ENCODE results near the gene ATP4B. TPM values are rescaled to one million over a fixed set of nuclear protein-coding genes. Genes with fewer than 3 reads are reported as not detected.
A peak's percentile ranks its signal among the peaks of the same experiment; 100 is the strongest.

The ATP4B gene
- not detected in 2 replicates for total RNA-seq (2014; rRNA removed; shearing (Covaris generic))

DNA sequence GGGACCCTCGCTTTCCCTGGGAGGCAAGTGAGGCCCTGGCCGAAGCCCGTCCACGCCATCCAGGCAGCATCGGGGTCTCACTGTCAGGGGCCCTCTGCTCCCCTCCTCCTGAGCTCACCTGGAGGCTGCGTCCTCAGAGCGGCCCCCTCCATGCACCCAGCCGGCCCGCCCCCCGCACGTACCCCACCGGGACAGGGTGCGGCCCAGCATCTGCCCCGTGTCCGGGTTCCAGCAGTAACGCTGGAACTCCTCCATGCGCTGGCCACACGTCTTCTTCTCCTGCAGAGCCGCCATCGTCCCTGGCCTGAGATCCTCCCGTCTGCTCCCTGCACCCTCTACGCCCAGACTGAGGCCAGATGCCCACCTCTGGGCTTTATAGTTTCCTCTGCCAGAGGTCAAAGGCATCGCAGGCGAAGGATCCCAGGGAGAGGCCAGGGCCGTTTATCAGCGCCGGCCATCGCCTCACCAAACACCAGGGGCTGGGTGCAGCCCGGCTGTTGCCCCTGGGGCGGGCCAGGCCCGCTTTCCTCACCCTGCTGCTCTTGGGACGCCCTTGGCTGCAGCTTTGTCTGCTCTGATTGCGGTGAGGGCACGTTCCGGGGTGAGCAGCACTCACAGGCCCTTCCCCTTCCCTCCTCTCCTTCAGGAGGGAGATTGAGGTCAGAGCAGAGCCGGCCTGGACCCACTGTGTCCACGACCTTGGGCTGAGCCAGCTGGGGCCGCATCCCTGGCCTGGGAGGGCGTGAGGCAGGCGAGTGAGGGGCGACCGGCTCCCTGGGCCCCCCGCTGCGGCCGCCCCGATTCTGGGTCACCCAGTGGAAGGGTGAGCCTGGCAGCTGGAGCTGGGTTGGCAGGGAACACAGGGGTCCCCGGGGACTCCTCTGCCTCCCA is at the start of gene ATP4B:
Gene ATP4B (minus strand): TSS at position 348 of the 891 bp plus-strand sequence. CDS start 54 bp downstream, at position 294.
- Histone ChIP-seq H3K27me3 (replicated peaks) (peaks cover 5% of the 10 kb centered on the region; the same call in 1 of the 2 replicates), H3K4me1 (replicated peaks) (no peaks in the 10 kb centered on the region), H3K9me3 (replicated peaks) (peaks cover 9% of the 10 kb centered on the region; the same call in 1 of the 2 replicates), H3K4me3 (no peak within 1 kb of the TSS), H3K36me3 (no peaks in the 10 kb centered on the region), H3K27ac (no peak within 1 kb of the TSS)
- DNase-seq (ENCODE audit: low read depth in 1 of 2, low spot score in 2 of 2) = peak in 1 of 2 experiments; percentile 60

DNA sequence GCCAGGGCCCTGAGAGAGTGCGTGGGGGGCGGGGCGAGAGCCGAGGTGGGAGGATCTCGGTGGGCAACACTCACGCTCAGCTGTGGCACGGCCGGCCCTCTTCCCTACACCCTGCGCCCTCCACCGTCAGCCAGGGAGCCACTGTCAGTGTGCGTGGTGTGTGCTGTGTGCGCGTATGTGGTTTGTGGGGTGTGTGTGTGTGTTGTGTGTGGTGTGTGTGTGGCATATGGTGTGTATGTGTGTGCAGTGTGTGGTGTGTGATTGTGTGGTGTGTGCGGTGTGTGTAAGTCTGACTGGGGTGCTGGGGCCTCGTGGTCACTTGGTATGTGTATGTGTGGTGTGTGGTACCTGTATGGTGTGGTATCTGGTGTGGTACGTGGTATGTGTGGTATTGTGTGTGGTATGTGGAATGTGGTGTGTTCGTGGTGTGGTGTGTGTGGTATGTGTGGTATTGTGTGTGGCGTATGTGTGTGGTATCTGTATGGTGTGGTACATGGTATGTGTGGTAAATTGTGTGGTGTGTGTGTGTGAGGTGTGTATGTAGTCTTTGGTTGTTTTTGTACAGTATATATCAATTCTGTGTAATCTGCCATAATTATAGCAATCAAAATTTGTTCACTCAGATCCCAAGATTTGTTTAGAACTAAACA is 14.1 kb upstream of the ATP4B start:
- no peak overlapping the region for H3K4me3 ChIP-seq
- no peaks in the 10 kb centered on the region for H3K27me3 ChIP-seq (replicated peaks)
- H3K36me3 ChIP-seq = no peaks in the 10 kb centered on the region
- DNase-seq (ENCODE audit: low read depth in 1 of 2, low spot score in 2 of 2) = peak in 1 of 2 experiments; percentile 64
- H3K9me3 ChIP-seq (replicated peaks) = peaks cover 5% of the 10 kb centered on the region
- H3K4me1 ChIP-seq (replicated peaks) = peaks cover 7% of the 10 kb centered on the region
- no peak overlapping the region for H3K27ac ChIP-seq

DNA sequence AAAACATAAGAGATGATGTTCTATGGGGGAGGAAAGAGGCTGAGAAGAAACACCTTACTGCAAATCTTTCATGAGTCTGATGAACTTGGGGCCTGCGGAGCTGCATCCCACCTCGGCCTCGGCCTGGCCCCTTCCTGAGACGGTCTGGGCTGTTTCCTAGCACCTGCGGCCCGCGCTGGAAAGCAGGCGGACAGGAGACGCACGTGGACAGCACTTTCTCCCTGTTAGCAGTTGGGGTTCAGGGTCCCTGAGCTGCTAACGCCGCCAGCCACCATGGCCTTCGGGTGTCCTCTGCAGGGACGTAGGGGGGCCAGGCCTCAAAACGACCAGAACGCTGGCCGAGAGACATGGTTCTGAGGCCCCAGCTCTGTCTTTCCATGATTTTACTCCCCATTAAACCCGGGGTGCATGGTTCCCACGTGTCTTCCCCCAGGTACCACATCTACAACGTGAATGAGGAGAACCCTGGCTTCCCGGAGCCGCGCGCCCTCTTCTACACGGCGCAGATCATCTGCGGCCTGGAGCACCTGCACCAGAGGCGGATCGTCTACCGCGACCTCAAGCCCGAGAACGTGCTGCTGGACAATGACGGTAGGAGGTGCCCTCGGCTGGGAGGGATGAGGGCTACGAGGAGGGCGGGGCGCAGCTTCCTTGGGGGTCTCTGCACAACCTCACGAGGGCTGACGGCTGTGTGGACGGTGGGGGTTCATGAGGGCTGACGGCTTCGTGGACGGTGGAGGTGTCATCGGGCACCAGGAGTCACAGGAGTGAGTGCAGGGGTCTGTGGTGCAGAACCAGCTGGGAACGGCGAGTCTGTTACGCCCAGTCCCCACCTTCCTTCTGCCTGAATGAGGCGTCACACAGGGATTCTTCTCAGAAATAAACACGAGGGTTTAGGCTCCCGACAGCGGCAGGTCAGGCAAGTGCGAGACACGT is 13.3 kb upstream of the ATP4B start:
- H3K27me3 ChIP-seq (replicated peaks) = no peaks in the 10 kb centered on the region
- peaks cover 5% of the 10 kb centered on the region for H3K9me3 ChIP-seq (replicated peaks)
- H3K36me3 ChIP-seq = no peaks in the 10 kb centered on the region
- no peak overlapping the region for H3K27ac ChIP-seq
- peak in 1 of 2 experiments; percentile 64 for DNase-seq (ENCODE audit: low read depth in 1 of 2, low spot score in 2 of 2)
- peaks cover 7% of the 10 kb centered on the region for H3K4me1 ChIP-seq (replicated peaks)
- no peak overlapping the region for H3K4me3 ChIP-seq

DNA sequence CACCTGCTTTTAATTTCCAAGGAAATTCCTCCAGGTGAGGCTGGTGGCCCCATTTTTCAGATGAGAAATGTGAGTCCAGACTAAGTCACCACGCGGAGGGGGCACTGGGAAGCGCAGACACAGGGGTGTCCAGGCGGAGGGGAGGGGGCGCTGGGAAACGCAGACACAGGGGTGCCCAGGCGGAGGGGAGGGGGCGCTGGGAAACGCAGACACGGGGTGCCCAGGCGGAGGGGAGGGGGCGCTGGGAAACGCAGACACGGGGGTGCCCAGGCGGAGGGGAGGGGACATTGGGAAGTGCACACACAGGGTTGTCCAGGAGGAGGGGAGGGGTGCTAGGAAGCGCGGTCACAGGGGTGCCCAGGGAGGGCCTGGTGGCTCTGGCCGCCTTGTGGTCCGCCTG is 12.5 kb upstream of the ATP4B start:
- Histone ChIP-seq H3K27ac (no peak overlapping the region), H3K9me3 (replicated peaks) (peaks cover 9% of the 10 kb centered on the region), H3K4me3 (no peak overlapping the region), H3K36me3 (no peaks in the 10 kb centered on the region; the same call in 1 of the 2 replicates), H3K4me1 (replicated peaks) (peaks cover 7% of the 10 kb centered on the region), H3K27me3 (replicated peaks) (no peaks in the 10 kb centered on the region)
- peak in 1 of 2 experiments; percentile 59 for DNase-seq (ENCODE audit: low read depth in 1 of 2, low spot score in 2 of 2)

DNA sequence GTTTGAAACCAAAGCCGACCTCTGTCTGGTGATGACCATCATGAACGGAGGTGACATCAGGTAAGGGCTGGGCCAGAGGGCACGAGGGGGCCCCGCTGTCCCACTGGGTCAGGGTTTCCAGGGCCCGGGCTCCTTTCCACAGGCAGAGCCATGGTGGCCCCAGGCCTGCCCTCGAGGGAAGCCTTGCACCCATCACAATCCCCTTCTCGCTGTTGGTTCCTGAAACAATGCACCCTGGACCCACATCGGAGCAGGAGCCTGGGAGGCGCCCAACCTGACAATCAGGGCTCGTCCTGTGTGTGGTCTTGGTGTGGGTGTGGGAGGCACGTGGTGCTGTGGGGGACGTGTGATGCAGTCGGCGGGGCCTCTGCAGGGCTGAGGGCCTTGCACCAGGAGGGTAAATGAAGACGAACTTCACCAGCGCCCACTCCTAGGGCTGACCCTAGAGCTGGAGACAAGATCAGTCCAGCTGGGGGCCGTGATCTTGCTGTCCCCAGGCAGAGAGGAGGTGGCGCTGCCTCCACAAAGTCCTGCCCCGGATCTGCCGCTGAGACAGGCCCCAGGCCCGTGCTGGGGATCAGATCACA is 11.8 kb upstream of the ATP4B start:
- Histone ChIP-seq H3K4me3 (no peak overlapping the region), H3K36me3 (no peaks in the 10 kb centered on the region; the same call in 1 of the 2 replicates), H3K4me1 (replicated peaks) (peaks cover 7% of the 10 kb centered on the region), H3K27me3 (replicated peaks) (no peaks in the 10 kb centered on the region), H3K27ac (no peak overlapping the region), H3K9me3 (replicated peaks) (peaks cover 14% of the 10 kb centered on the region)
- peak in 1 of 2 experiments; percentile 60 for DNase-seq (ENCODE audit: low read depth in 1 of 2, low spot score in 2 of 2)

DNA sequence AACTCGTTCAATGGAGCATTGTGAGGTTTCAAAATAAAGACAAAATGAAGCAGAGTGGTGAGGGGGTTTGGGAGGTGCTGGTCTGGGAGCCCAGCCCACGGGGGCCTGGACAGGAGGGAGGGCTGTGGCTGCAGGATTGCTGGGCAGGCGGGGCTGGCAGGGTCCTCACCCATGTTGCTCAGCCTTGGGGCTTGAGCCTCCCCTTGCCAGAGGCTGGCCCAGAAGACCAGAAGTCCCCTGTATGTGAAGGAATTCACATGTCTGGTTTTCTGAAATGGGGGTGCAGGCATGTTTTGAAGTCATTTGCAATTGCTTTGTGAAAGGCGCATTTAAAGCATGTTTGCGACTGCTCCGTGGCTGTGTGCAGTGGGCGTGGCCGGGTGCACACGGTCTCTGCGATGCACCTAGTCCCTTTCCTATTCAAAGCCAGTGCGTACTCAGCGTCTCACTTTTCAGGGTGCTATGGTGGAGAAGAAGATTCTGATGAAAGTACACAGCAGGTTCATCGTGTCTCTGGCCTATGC is 11.3 kb upstream of the ATP4B start:
- H3K9me3 ChIP-seq (replicated peaks) = peaks cover 14% of the 10 kb centered on the region
- peak in 1 of 2 experiments; percentile 49 for DNase-seq (ENCODE audit: low read depth in 1 of 2, low spot score in 2 of 2)
- peaks cover 7% of the 10 kb centered on the region for H3K4me1 ChIP-seq (replicated peaks)
- H3K27me3 ChIP-seq (replicated peaks) = no peaks in the 10 kb centered on the region
- no peak overlapping the region for H3K27ac ChIP-seq
- H3K36me3 ChIP-seq = no peaks in the 10 kb centered on the region; the same call in 1 of the 2 replicates
- H3K4me3 ChIP-seq = no peak overlapping the region

DNA sequence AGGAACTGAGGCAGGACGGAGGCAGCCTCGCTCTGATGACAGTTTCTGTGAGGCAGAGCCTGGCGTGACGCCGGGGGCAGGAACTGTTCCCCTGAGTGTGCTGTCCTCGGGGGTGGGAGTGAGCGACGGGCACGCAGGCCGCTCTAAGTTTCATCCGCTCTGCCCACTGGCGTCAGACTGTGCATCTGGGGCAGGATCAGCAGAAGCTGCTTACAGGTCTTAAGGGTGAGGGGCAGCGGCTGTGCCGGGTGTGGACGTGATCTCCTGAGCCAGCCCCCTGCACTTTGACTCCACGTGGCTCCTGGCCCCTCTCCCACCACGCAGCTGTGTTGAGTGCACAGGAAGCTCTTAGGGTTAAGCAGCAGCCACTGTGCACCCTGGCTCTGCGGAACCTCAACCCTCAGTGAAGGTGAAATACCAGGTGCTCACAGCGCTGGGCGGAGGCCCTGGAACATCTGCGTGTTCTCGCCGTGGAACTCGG is 10.5 kb upstream of the ATP4B start:
- no peak overlapping the region for H3K4me3 ChIP-seq
- no peaks in the 10 kb centered on the region; the same call in 1 of the 2 replicates for H3K36me3 ChIP-seq
- H3K9me3 ChIP-seq (replicated peaks) = peaks cover 14% of the 10 kb centered on the region
- peaks cover 7% of the 10 kb centered on the region for H3K4me1 ChIP-seq (replicated peaks)
- H3K27ac ChIP-seq = no peak overlapping the region
- peak in 1 of 2 experiments; percentile 61 for DNase-seq (ENCODE audit: low read depth in 1 of 2, low spot score in 2 of 2)
- H3K27me3 ChIP-seq (replicated peaks) = no peaks in the 10 kb centered on the region

DNA sequence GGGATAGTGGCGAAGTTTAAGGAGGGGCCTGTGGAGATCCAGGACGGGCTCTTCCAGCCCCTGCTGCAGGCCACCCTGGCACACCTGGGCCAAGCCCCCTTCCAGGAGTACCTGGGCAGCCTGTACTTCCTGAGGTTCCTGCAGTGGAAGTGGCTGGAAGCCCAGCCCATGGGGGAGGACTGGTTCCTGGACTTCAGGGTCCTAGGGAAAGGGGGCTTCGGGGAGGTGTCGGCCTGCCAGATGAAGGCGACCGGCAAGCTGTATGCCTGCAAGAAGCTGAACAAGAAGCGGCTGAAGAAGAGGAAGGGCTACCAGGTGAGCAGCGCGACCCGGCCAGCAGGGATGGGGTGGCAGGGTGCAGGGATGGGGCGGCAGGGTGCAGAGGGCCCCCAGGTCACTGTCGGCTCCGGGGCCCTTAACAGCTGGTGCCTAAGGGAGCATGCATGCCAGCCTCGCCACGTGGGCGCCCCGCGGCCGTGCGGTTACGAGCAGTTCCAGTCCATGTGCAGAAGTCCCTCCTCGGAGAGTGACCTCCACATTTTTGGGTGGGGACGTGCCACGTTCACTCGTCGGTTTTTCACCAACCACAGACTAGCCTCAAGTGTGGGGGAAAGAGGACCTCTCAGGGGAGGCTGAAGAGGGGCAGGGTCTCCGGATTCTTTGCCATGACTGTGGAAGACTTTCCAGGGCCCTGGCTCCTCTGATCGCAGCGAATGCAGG is 9.9 kb upstream of the ATP4B start:
- DNase-seq (ENCODE audit: low read depth in 1 of 2, low spot score in 2 of 2) = peak in 1 of 2 experiments; percentile 61
- H3K4me1 ChIP-seq (replicated peaks) = peaks cover 7% of the 10 kb centered on the region
- H3K4me3 ChIP-seq = no peak overlapping the region
- H3K27me3 ChIP-seq (replicated peaks) = no peaks in the 10 kb centered on the region; the same call in 1 of the 2 replicates
- H3K27ac ChIP-seq = no peak overlapping the region
- H3K36me3 ChIP-seq = no peaks in the 10 kb centered on the region; the same call in 1 of the 2 replicates
- peaks cover 14% of the 10 kb centered on the region for H3K9me3 ChIP-seq (replicated peaks)

DNA sequence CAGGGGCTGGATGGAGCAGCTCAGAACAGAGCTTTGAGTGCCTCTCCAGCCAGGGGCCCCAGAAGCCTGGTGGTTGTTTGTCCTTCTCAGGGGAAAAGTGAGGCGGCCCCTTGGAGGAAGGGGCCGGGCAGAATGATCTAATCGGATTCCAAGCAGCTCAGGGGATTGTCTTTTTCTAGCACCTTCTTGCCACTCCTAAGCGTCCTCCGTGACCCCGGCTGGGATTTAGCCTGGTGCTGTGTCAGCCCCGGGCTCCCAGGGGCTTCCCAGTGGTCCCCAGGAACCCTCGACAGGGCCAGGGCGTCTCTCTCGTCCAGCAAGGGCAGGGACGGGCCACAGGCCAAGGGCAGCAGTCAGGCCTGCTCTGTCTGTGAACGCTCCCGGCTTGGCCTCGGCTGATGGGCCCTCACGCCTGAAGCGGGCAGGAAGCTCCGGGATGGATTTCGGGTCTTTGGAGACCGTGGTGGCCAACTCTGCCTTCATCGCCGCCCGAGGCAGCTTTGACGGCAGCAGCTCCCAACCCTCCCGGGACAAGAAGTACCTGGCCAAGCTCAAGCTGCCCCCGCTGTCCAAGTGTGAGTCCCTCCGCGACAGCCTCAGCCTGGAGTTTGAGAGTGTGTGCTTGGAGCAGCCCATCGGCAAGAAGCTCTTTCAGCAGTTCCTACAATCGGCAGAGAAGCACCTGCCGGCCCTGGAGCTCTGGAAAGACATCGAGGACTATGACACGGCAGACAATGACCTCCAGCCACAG is 9.1 kb upstream of the ATP4B start, which contains the start of gene GRK1:
Gene GRK1 (plus strand): TSS at position 269 of the 751 bp plus-strand sequence. CDS start 168 bp downstream, at position 437.
- peak in 1 of 2 experiments; percentile 68 for DNase-seq (ENCODE audit: low read depth in 1 of 2, low spot score in 2 of 2)
- Histone ChIP-seq H3K4me1 (replicated peaks) (peaks cover 7% of the 10 kb centered on the region), H3K27me3 (replicated peaks) (no peaks in the 10 kb centered on the region; the same call in 1 of the 2 replicates), H3K4me3 (no peak within 1 kb of the TSS), H3K27ac (no peak within 1 kb of the TSS), H3K36me3 (no peaks in the 10 kb centered on the region; the same call in 1 of the 2 replicates), H3K9me3 (replicated peaks) (peaks cover 14% of the 10 kb centered on the region)

DNA sequence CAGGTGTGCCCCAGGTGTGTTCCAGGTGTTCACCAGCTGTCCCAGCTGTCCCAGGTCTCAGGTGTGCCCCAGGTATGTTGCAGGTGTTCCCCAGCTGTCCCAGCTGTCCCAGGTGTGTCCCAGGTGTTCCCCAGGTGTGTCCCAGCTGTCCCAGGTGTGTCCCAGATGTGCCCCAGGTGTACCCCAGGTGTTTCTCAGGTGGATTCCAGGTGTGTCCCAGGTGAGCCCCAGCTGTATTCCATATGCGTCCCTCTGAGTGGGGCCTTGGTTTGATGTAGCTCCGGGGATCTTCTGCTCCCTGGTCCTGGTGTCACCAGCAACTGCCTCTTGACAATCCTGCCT is 8.3 kb upstream of the ATP4B start:
- Histone ChIP-seq H3K4me3 (no peak overlapping the region), H3K36me3 (no peaks in the 10 kb centered on the region; the same call in 1 of the 2 replicates), H3K9me3 (replicated peaks) (peaks cover 13% of the 10 kb centered on the region), H3K4me1 (replicated peaks) (peaks cover 7% of the 10 kb centered on the region), H3K27ac (no peak overlapping the region), H3K27me3 (replicated peaks) (no peaks in the 10 kb centered on the region; the same call in 1 of the 2 replicates)
- no peak for DNase-seq (ENCODE audit: low read depth in 1 of 2, low spot score in 2 of 2)

DNA sequence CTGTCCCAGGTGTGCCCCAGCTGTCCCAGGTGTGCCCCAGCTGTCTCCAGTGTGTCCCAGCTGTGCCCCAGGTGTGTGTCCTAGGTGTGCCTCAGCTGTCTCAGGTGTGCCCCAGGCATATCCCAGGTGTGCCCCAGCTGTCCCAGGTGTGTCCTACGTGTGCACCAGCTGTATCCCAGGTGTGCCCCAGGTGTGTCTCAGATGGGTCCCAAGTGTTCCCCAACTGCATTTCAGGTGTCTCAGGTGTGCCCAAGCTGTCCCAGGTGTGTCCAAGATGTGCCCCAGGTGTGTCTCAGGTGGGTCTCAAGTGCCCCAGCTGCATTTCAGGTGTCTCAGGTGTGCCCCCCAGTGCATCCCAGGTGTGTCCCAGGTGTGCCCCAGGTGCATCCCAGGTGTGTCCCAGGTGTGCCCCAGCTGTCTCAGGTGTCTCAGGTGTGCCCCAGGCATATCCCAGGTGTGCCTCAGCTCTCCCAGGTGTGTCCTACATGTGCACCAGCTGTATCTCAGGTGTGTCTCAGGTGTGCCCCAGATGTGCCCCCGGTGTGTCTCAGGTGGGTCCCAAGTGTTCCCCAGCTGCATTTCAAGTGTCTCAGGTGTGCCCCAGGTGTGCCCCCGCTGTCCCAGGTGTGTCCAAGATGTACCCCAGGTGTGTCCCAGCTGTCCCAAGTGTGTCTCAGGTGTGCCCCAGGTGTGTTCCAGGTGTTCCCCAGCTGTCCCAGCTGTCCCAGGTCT is 7.8 kb upstream of the ATP4B start:
- peaks cover 7% of the 10 kb centered on the region for H3K4me1 ChIP-seq (replicated peaks)
- no peaks in the 10 kb centered on the region; the same call in 1 of the 2 replicates for H3K36me3 ChIP-seq
- H3K27me3 ChIP-seq (replicated peaks) = peaks cover under 1% of the 10 kb centered on the region; the same call in 1 of the 2 replicates
- DNase-seq (ENCODE audit: low read depth in 1 of 2, low spot score in 2 of 2) = peak in 1 of 2 experiments; percentile 58
- peaks cover 13% of the 10 kb centered on the region for H3K9me3 ChIP-seq (replicated peaks)
- H3K27ac ChIP-seq = no peak overlapping the region
- H3K4me3 ChIP-seq = no peak overlapping the region

All from SJSA1 (cell line).